NCI-H2107 (cell line): Measurements from ENCODE around the gene CXCL12.

Source experiments
- DNase-seq: peaks from one replicate; lab custom pipeline; 2025; lab: John Stamatoyannopoulos, UW

Gene CXCL12

GRCh38 chr10:44334091-44334490, 50.8 kb downstream of the CXCL12 start:
- DNase-seq: no peak

DNA sequence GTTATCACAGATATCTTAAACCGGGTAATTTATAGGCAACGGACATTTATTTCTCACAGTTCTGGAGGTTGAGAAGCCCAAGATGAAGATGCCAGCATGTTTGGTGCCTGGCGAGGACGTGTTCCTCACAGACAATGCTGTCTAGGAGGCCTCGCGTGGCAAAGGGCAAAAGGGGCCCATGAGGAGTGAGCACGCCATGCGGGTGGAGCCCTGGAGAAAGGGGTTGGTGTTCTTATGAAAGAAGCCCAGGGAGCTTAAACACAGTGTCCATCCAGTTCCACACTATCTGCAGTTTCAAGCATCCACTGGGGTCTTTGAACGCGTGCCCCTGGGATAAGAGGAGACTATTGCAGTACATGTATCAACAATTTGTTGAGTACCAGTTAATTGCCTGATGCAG, 51.4 kb downstream of the CXCL12 start:
- DNase-seq: no peak

DNA sequence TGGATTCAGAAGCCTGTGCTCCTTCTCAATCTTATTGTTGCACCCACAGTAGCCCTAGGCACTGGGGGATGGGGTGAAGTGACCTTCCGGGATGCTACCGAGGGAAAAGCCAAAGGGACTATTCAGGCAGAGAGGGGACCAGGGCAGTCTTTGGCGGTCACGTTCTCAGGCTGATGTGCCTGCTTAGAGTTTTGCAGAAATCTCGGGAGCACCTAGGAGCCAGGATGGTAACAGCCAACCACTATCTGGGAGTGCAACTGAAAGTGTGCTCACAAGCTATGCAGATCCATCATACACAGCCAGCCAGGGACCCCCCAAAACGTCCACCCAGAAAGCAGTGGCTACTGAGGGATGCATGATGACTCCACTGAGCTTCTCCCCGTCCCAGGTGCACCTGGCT, 52.4 kb downstream of the CXCL12 start:
- DNase-seq: no peak

DNA sequence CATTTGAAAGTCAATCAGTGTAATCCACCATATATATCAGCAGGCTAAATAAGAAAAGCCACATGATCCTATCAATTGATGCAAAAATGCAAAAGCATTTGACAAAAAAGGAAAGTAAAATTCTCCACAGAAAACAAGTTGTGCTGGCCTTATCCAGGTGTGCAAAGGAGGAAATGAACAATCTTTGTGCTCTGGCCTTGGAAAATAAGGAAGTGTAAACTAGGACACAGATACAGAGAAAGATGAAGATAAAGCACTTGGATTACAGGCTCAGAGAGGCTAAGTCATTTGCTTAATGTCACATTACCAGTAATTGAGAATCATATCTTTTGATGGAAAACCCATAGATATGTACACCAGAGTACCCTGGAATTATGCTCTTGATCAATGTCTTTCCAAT, 54.5 kb downstream of the CXCL12 start:
- DNase-seq: no peak

DNA sequence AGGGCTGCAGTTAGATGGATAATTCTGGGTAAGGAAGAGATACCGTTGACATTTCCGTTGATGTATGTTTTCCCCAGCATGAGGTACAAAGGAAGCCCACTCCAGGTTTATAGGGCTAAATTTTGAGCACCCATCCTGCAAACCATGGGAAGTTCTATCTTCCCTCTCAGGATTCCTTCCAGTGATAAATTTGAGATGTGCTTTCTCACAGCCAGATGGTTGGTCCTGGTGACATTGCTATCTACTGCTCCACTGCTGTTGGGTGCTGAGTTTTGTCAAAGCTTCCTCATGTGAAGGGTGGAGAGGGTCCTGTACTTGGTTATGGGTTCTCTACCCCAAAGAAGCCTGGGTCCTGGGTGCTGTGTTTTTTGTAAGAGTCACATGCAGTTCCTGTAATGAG, 57.4 kb downstream of the CXCL12 start:
- no peak for DNase-seq
